Prostate gland (tissue), 2 donors: Measurements from ENCODE around the gene SLCO3A1.

Experiments
- CTCF ChIP-seq, 4 experiments: fragments of 200-600 bp in 2 of 4; fragments of 450-650 bp in 2 of 4; sonication (generic) in 2 of 4; IDR thresholded peaks; 1 replicate in 3 of 4; 2 replicates in 1 of 4; pipeline ENCODE4 v1.5.1; 2016 to 2019; ENCODE audit warnings: antibody characterized with exemption in 4 of 4, mild to moderate bottlenecking in 2 of 4, moderate library complexity in 2 of 4
- POLR2A ChIP-seq: fragments of 450-650 bp; IDR thresholded peaks from one replicate; pipeline ENCODE4 v1.6.1; 2016; ENCODE audit warnings: antibody characterized with exemption, mild to moderate bottlenecking

GRCh38 chr15:92130906-92131305 lies 277.4 kb downstream of the SLCO3A1 start:
- TF ChIP-seq CTCF (IDR thresholded peaks at IDR 0.05) (no peak), POLR2A (no peak)
